Pancreas (tissue), 10 donors: ENCODE measurements around the gene SMIM35. TPM values are rescaled to one million over a fixed set of nuclear protein-coding genes. Genes with fewer than 3 reads are reported as not detected.

Experiments used
- ATAC-seq, 4 donors: fragments of 200-7000 bp; cut with Tn5 transposase; one replicate each; pipeline versions ENCODE4 v1.8.0 to v1.9.1; 2020; ENCODE audit warnings: mild to moderate bottlenecking in 4 of 4, moderate library complexity in 4 of 4
- DNase-seq, 6 donors: peaks; one replicate each; pipeline ENCODE4 v3.0.0-alpha.2; 2020
- FAIRE-seq: peaks from 2 replicates; lab custom pipeline; 2012; peaks lifted over from hg19 to GRCh38; lab: Jason Lieb, UNC
- H3K27ac ChIP-seq, 4 donors: fragments of 200-600 bp; sonication (generic); 1 replicate in 3 of 4; 2 replicates in 1 of 4; pipeline versions ENCODE4 v1.5.0 to v1.8.0; 2020
- H3K27me3 ChIP-seq, 4 donors: fragments of 200-600 bp; one replicate each; pipeline ENCODE4 v1.8.0; 2021
- H3K36me3 ChIP-seq, 3 donors: fragments of 200-600 bp; sonication (generic) in 1 of 3; one replicate each; pipeline versions ENCODE4 v1.5.0 to v1.8.0; 2020 to 2021
- H3K4me1 ChIP-seq, 3 donors: fragments of 200-600 bp; one replicate each; pipeline ENCODE4 v1.8.0; 2021
- H3K4me3 ChIP-seq, 4 donors: fragments of 200-600 bp; sonication (generic) in 2 of 4; one replicate each; pipeline versions ENCODE4 v1.5.0 to v1.8.0; 2020 to 2021
- H3K9me3 ChIP-seq, 4 donors: fragments of 200-600 bp; one replicate each; pipeline ENCODE4 v1.8.0; 2021
- WGBS, 2 donors: extraction: QIAGEN DNeasy Blood & Tissue Kit; methylation state at CpG; one replicate each; pipeline ENCODE4 v1.1.7; 2013; 5-methylcytosine and 5-hydroxymethylcytosine counted together
- intact Hi-C, 3 donors: fragments of 100-400 bp; cut with DNase I; formaldehyde crosslinking; loops; one replicate each; pipeline versions ENCODE4 v1.11.1 to v1.14.2; 2022
- polyA plus RNA-seq, 2 donors: library from polyadenylated mRNA; stranded (reverse); fragments of 200-250 nt; gene quantifications; one replicate each; pipeline ENCODE4 v1.2.3, GENCODE V29; 2013
- total RNA-seq, 6 donors: library from RNA; stranded (reverse); fragmentation: NEBNext Ultra II Directional in 4 of 6; extraction: Animal tissue kit (Norgen Biotek cat#: 25700) in 4 of 6; gene quantifications; one replicate each; pipeline versions ENCODE4 v1.2.1 to v1.2.4, GENCODE V29; 2021 to 2023
- TF ChIP-seq, protein P1 (sequence below), 4 donors: fragments of 200-600 bp; sonication (generic) in 3 of 4; IDR thresholded peaks; one replicate each; pipeline versions ENCODE4 v1.5.0 to v1.8.0; 2021; ENCODE audit warnings: antibody characterized with exemption in 4 of 4
- donor health status: healthy with polysubstance abuse.
- donor health status: DM: no; HTN: no; CAD: no; lungs with moderate emphysema.
- donor health status: DM: no; HTN: no; CAD: no.
- donor health status: control.
- donor health status: control.
- donor health status: Bipolar disorder and iron deficiency.
- donor health status: DM: yes; HTN: yes; CAD: no.
- donor health status: DM: no; HTN: no; CAD: no.
- donor health status: DM: no; HTN: no; CAD: no.
- donor health status: DM: yes; HTN: yes; CAD: no.

SMIM35 gene
- total and polyA plus RNA-seq, 8 donors, result 0.02 TPM; not detected in 7

DNA sequence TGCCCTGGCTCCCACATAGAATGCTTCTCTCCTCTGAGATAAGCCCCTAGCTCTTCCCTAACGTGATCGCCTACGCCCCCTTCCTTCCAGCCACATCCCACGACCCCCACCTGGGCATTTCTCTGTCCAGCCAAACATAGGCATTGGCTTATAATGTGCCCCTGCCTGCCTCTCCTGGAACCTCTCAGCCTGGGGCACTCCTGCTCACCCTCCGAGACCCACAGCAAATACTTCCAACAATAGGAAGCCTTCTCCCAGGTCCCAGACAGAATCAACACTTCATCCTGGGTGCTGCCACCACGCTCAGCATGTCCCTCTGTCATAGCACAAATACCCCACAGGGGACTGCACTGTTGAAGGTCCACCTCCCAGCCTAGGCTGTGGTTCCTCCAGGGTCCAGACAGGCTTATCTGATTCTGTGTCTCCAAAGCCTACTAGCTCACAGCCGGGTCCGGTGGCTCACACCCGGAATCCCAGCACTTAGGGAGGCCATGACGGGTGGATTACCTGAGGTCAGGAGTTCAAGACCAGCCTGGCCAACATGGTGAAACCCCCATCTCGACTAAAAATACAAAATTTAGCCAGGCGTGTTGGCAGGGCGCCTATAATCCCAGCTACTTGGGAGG lies 34.1 kb downstream of the SMIM35 start:
- Histone ChIP-seq H3K36me3 (no peaks in the 10 kb centered on the region), H3K27me3 (no peaks in the 10 kb centered on the region), H3K27ac (no peak overlapping the region), H3K9me3 (no peaks in the 10 kb centered on the region), H3K4me1 (no peaks in the 10 kb centered on the region), H3K4me3 (no peak overlapping the region)
- DNase-seq, result no peak
- 74 to 75% methylated on average over 13 of the region's 13 CpGs for WGBS, 2 donors
- no peak for FAIRE-seq
- ATAC-seq, result no peak
- intact Hi-C loops, result loop anchor here in 2 of 3 donors (5.0 to 10.0 kb wide), 4 partner anchors 98 to 630 kb away; no protein-coding TSS in a partner anchor
- TF ChIP-seq, protein P1, sequence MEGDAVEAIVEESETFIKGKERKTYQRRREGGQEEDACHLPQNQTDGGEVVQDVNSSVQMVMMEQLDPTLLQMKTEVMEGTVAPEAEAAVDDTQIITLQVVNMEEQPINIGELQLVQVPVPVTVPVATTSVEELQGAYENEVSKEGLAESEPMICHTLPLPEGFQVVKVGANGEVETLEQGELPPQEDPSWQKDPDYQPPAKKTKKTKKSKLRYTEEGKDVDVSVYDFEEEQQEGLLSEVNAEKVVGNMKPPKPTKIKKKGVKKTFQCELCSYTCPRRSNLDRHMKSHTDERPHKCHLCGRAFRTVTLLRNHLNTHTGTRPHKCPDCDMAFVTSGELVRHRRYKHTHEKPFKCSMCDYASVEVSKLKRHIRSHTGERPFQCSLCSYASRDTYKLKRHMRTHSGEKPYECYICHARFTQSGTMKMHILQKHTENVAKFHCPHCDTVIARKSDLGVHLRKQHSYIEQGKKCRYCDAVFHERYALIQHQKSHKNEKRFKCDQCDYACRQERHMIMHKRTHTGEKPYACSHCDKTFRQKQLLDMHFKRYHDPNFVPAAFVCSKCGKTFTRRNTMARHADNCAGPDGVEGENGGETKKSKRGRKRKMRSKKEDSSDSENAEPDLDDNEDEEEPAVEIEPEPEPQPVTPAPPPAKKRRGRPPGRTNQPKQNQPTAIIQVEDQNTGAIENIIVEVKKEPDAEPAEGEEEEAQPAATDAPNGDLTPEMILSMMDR (IDR thresholded peaks at IDR 0.05), result no peak

DNA sequence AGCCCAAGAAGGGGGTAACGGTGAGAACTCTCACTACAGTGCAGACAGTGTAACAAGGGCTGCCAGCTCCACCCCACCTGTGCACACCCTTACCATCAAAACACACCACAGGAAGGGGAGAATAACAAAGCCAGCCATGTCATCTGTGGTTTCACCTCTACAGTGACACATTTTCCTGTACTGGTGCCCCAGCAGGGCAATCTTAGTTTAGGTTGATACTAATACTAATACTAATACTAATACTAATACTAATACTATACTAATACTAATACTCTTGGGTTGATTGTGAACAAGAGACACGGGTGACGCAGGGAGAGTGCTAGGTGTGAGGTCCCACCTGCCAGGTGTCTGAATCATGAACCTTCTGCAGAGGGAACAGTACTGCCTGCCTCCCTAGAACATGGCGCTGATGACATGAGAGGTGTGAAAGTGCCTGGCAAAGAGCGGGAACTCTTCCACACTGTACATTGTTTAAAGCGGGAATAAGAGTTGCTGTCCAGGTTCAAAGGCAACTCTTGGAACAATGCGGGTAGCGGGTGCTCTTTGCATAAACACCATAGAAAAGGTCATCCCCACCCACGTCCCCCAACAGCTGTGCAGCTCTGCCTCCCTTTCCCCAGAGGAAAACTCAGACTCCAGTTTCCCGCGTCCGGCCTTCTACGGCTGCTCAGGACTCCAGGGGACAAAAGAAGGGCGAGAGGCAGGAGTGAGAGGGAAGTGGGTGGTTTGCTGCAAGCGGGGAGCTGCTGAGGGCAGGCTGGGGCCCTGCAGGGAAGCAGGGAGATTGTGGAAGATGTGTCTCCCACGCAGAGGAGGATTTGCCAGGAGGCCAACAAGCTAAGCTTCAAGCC lies 34.9 kb downstream of the SMIM35 start:
- TF ChIP-seq, protein P1 (IDR thresholded peaks at IDR 0.05), result no peak
- Histone ChIP-seq H3K4me1 (no peaks in the 10 kb centered on the region), H3K4me3 (no peak overlapping the region), H3K27ac (no peak overlapping the region), H3K27me3 (no peaks in the 10 kb centered on the region), H3K36me3 (no peaks in the 10 kb centered on the region), H3K9me3 (no peaks in the 10 kb centered on the region)
- DNase-seq, result no peak
- intact Hi-C loops, result loop anchor here in 2 of 3 donors (5.0 to 10.0 kb wide), 4 partner anchors 97 to 630 kb away; no protein-coding TSS in a partner anchor
- FAIRE-seq, result no peak
- 86% methylated on average over 16 of the region's 16 CpGs for WGBS, 2 donors
- ATAC-seq, result peak in 1 of 4 donors; percentile 18

DNA sequence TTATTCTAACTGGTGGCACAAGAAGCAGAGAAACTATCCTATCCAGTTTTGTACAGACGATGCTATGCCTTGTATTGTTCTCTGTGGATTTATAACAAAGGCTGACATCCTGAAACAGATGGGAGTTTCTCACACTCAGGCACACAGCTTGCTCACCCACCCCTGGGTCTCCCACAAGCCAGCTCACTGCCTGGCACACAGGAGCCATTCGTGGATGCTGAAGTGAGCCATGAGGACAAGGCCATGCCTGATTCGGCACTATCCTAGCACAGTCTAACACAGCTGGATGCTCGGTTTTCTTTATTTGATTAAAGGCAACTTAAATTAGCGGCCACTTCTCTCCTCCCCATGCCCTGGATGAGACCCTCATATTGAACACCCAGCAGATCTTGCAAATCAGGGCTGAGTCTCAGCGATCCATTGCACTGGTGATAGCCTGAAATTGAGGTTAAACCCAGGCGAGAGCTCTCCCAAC lies 35.6 kb downstream of the SMIM35 start:
- DNase-seq (no peak), ATAC-seq (no peak), FAIRE-seq (no peak)
- TF ChIP-seq, protein P1 (IDR thresholded peaks at IDR 0.05), result no peak
- intact Hi-C loops, result loop anchor here in 2 of 3 donors (5.0 to 10.0 kb wide), 4 partner anchors 96 to 629 kb away; no protein-coding TSS in a partner anchor
- WGBS, 2 donors, result 60 to 71% methylated on average over 7 of the region's 7 CpGs
- Histone ChIP-seq H3K27ac (no peak overlapping the region), H3K4me3 (no peak overlapping the region), H3K4me1 (no peaks in the 10 kb centered on the region), H3K36me3 (no peaks in the 10 kb centered on the region), H3K27me3 (no peaks in the 10 kb centered on the region), H3K9me3 (no peaks in the 10 kb centered on the region)

DNA sequence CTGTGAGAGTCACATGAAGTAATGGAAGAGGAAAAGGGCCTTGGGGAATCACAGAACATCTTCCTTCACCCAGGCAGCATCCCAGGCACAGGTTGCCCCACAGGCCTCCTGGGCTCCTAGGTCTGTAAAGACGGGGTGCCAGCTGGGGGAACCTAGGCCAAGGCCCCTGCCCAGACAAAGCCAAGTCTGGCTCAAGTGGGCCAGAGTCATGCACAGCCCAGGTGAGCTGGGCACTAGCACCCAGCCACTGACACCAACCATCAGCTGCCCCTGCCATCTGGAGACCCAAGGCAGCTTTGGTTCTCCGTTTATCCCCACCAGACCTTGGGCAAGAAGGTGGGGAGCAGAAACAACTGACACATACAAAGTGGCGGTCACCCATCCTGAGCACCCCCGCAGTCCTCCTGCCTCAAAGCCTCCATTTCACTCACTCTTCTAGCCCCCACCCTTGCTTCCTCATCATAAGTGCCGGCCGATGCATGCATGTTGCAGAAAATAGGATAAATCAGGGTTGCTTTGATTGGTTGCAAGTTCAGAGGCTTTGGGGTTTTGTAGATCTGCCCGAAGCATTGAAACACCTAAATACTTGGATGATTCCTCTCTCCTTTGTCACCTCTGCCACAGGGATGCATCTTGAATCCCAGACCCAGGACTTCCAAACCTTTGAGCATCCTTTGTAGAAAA lies 36.4 kb downstream of the SMIM35 start:
- Histone ChIP-seq H3K4me3 (no peak overlapping the region), H3K36me3 (no peaks in the 10 kb centered on the region), H3K27ac (no peak overlapping the region), H3K9me3 (no peaks in the 10 kb centered on the region), H3K27me3 (no peaks in the 10 kb centered on the region), H3K4me1 (peaks cover 0 to 6% (median 0%) of the 10 kb centered on the region in 3 donors)
- TF ChIP-seq, protein P1 (IDR thresholded peaks at IDR 0.05), result no peak
- ATAC-seq (no peak), FAIRE-seq (no peak), DNase-seq (no peak)
- 80 to 85% methylated on average over 7 of the region's 7 CpGs for WGBS, 2 donors
- intact Hi-C loops, result loop anchor here in 2 of 3 donors (5.0 to 10.0 kb wide), 4 partner anchors 96 to 628 kb away; no protein-coding TSS in a partner anchor
